ENCODE data around the gene STON1.

- TF ChIP-seq JUND (IDR thresholded peaks at IDR 0.05) (no peak), CTCF (IDR thresholded peaks at IDR 0.05; ENCODE audit: low read depth, low read length, missing input control) (peak; percentile 62), TAF1 (conservative IDR thresholded peaks at IDR 0.05) (no peak), MAX (IDR thresholded peaks at IDR 0.05) (no peak), REST (IDR thresholded peaks at IDR 0.05) (no peak), NR2F2 (IDR thresholded peaks at IDR 0.05) (no peak), RAD21 (IDR thresholded peaks at IDR 0.05) (peak; percentile 76 to 84), HNF4G (IDR thresholded peaks at IDR 0.05) (no peak)
Observed at GRCh38 chr2:48589170-48589767, 59.3 kb downstream of the STON1 start.
